Activated T-cell treated with anti-CD3 and anti-CD28 coated beads, Interleukin-2, amount 50 U/mL, for 72 hours (primary cell): Measurements from ENCODE around the gene LIN28B. TPM values are rescaled to one million over a fixed set of nuclear protein-coding genes. Genes with fewer than 3 reads are reported as not detected.

Experiments
- ATAC-seq, 2 donors: fragments of 150-1000 bp; cut with Tn5 transposase; replicated peaks in 1 of 2; 2 replicates each; pipeline ENCODE4 v1.10.0; 2021; ENCODE audit warnings: moderate library complexity in 2 of 2, mild to moderate bottlenecking in 1 of 2
- DNase-seq, 2 donors: peaks; one replicate each; pipeline ENCODE4 v3.0.0; 2021 to 2022; ENCODE audit warnings: mixed read lengths in 1 of 2
- H3K27ac Mint-ChIP-seq: one replicate; pipeline ENCODE4 v1.8.0; 2022; ENCODE audit warnings: mild to moderate bottlenecking, moderate library complexity, mixed read lengths
- H3K27me3 Mint-ChIP-seq: one replicate; pipeline ENCODE4 v1.8.0; 2022; ENCODE audit warnings: low read depth, mixed read lengths
- H3K36me3 Mint-ChIP-seq, 2 donors: one replicate each; pipeline ENCODE4 v1.8.0; 2022; ENCODE audit warnings: mixed read lengths in 2 of 2, mild to moderate bottlenecking in 1 of 2; ENCODE audit not compliant: insufficient read depth in 2 of 2
- H3K4me1 Mint-ChIP-seq: one replicate; pipeline ENCODE4 v1.8.0; 2022; ENCODE audit warnings: low read depth, mixed read lengths
- H3K4me3 Mint-ChIP-seq, 2 donors: one replicate each; pipeline ENCODE4 v1.8.0; 2022; ENCODE audit warnings: mild to moderate bottlenecking in 2 of 2, mixed read lengths in 2 of 2, moderate library complexity in 2 of 2
- H3K9me3 Mint-ChIP-seq, 2 donors: one replicate each; pipeline ENCODE4 v1.8.0; 2022; ENCODE audit warnings: mixed read lengths in 2 of 2
- total RNA-seq, 2 donors: library from RNA; stranded (reverse); gene quantifications; one replicate each; pipeline ENCODE4 v1.2.3, GENCODE V29; 2022

Gene LIN28B
- total RNA-seq, 2 donors from 2014 or later = not detected

DNA sequence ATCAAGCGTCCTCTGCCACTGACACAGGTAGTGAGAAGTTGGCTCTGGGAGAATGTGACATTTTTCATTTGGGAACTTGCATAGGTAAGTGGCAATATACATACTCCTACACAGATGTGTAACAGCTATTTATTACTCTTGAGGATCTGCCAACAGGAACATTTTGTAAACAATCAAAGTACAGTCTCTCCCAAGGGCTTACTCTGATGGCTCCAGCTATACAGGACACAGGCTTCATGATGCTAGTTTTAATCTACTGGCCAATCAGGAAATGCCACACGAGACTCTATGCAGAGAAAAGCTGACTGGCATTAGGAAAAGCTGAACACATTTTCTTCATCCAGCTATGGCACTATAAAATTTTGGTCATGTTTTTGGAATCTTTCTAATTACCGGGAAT, 165.1 kb downstream of the LIN28B start:
- no peak for ATAC-seq
- DNase-seq = no peak
- H3K9me3 Mint-ChIP-seq = no peaks in the 10 kb centered on the region
- no peak overlapping the region for H3K27ac Mint-ChIP-seq
- no peaks in the 10 kb centered on the region for H3K4me1 Mint-ChIP-seq
- peaks cover 23% of the 10 kb centered on the region for H3K27me3 Mint-ChIP-seq
- H3K36me3 Mint-ChIP-seq = no peaks in the 10 kb centered on the region
- no peak overlapping the region for H3K4me3 Mint-ChIP-seq

GRCh38 chr6:105122717-105123116, 165.8 kb downstream of the LIN28B start:
- ATAC-seq = no peak
- no peak for DNase-seq
- Mint-ChIP-seq H3K36me3 (no peaks in the 10 kb centered on the region), H3K27ac (no peak overlapping the region), H3K9me3 (no peaks in the 10 kb centered on the region), H3K4me3 (no peak overlapping the region), H3K4me1 (no peaks in the 10 kb centered on the region), H3K27me3 (peaks cover 24% of the 10 kb centered on the region)

Other genes starting within 250 kb of the LIN28B start
- 10 to 100 TPM; 17.7 to 22.5 TPM for gene HACE1, start 97.2 kb upstream of the LIN28B start, total RNA-seq
- gene POPDC3, start 222.9 kb downstream of the LIN28B start, total RNA-seq = not detected